DOHH2 (cell line): ENCODE measurements around the gene IFRD1.

ENCODE experiments used
- H3F3A ChIP-seq: fragments of 200-600 bp; sonication (generic), shearing (Covaris generic); 2 replicates; pipeline ENCODE4 v1.6.0; 2016; ENCODE audit warnings: antibody characterized with exemption, mild to moderate bottlenecking; ENCODE audit not compliant: control insufficient read depth, insufficient read depth
- H3K27ac ChIP-seq: fragments of 200-600 bp; sonication (generic); 2 replicates; pipeline ENCODE4 v1.5.1; 2014; ENCODE audit warnings: low read depth, mild to moderate bottlenecking, low read length, moderate library complexity
- H3K27me3 ChIP-seq: fragments of 200-600 bp; sonication (generic); 2 replicates; pipeline ENCODE4 v1.6.1; 2014; ENCODE audit warnings: mild to moderate bottlenecking, low read length, mixed read lengths; ENCODE audit not compliant: control insufficient read depth
- H3K36me3 ChIP-seq: fragments of 200-600 bp; sonication (generic); 2 replicates; pipeline ENCODE4 v1.6.1; 2014; ENCODE audit warnings: mild to moderate bottlenecking, low read length, moderate library complexity, mixed read lengths; ENCODE audit not compliant: control insufficient read depth
- H3K4me1 ChIP-seq: fragments of 200-600 bp; sonication (generic); 2 replicates; pipeline ENCODE4 v1.6.1; 2014; ENCODE audit warnings: mild to moderate bottlenecking, low read length, mixed read lengths; ENCODE audit not compliant: control insufficient read depth
- H3K4me2 ChIP-seq: fragments of 200-600 bp; sonication (generic); 2 replicates; pipeline ENCODE4 v1.6.0; 2014; ENCODE audit warnings: mild to moderate bottlenecking, low read length, moderate library complexity
- H3K4me3 ChIP-seq: fragments of 200-600 bp; sonication (generic); 2 replicates; pipeline ENCODE4 v1.5.1; 2014; ENCODE audit warnings: mild to moderate bottlenecking, low read length, mixed read lengths
- H3K79me2 ChIP-seq: fragments of 200-600 bp; sonication (generic); 2 replicates; pipeline ENCODE4 v1.6.1; 2014; ENCODE audit warnings: mild to moderate bottlenecking, low read length, mixed read lengths; ENCODE audit not compliant: control insufficient read depth
- H3K9me2 ChIP-seq: fragments of 200-600 bp; sonication (generic); replicated peaks from 2 replicates; pipeline ENCODE4 v1.6.1; 2014; ENCODE audit warnings: mild to moderate bottlenecking, low read length, mixed read lengths; ENCODE audit not compliant: control insufficient read depth
- H3K9me3 ChIP-seq: fragments of 200-600 bp; sonication (generic); 2 replicates; pipeline ENCODE4 v1.6.1; 2014; ENCODE audit warnings: antibody characterized with exemption, low read length, mixed read lengths; ENCODE audit not compliant: control insufficient read depth, insufficient read depth
- H4K20me1 ChIP-seq: fragments of 200-600 bp; sonication (generic); 2 replicates; pipeline ENCODE4 v1.6.0; 2014; ENCODE audit warnings: low read depth, mild to moderate bottlenecking, antibody characterized with exemption, low read length, moderate library complexity; ENCODE audit not compliant: control insufficient read depth, insufficient read depth
- CTCF ChIP-seq: fragments of 200-600 bp; sonication (generic); IDR thresholded peaks from one replicate; pipeline ENCODE4 v1.5.1; 2014; ENCODE audit warnings: antibody characterized with exemption, mild to moderate bottlenecking, low read depth, low read length; ENCODE audit not compliant: poor library complexity, severe bottlenecking
- EZH2phosphoT487 ChIP-seq: fragments of 200-600 bp; sonication (generic); IDR thresholded peaks from 2 replicates; pipeline ENCODE4 v1.6.1; 2017; ENCODE audit warnings: borderline replicate concordance, mild to moderate bottlenecking, antibody characterized with exemption, low read length, moderate library complexity, mixed read lengths

IFRD1 gene

DNA sequence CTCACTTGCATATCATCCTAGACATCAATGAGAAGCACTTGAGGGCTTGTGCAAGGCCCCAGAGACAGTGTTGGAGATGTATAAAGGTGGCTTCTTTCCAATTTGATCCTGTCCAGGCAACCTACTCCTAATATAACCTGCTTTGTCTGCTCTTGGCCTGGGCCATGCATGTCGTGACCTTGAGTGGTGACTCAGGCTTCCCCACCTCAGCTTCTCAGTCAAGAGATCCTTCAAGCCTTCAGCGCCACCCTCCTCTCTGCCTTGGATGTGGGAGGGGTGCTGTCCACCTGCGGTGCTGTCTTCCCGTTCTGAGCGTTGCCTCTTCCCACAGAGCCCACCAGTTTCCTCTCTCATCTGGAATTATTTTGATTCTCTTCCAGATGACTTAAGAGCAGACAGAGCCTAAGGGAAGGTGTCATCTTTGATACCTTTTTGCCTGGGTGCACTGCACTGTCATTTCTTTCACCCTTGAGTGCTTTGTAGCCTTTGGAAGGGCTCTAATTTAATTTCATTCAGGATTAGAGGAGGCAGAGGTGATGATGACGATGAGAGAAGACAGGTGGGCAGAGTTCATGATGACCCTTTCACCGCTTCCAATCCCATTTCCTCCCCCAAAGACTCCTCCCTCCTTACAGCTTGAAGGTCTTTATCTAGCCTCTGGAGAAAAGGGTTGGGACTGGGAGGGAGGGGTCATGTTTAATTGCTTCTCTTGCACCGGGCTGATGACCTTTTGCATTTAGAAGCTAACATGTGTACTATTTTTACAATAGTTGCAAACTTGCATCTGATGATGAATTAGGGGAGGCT lies 37.4 kb downstream of the IFRD1 start:
- H3K4me2 ChIP-seq = no peak overlapping the region
- no peaks in the 10 kb centered on the region for H3K27me3 ChIP-seq
- H3K9me3 ChIP-seq = no peaks in the 10 kb centered on the region
- peaks cover 6% of the 10 kb centered on the region; the same call in 1 of the 2 replicates for H3K4me1 ChIP-seq
- H3K79me2 ChIP-seq = no peaks in the 10 kb centered on the region
- no peak overlapping the region for H3K4me3 ChIP-seq
- H3K36me3 ChIP-seq = no peaks in the 10 kb centered on the region
- H4K20me1 ChIP-seq = no peaks in the 10 kb centered on the region; the same call in 1 of the 2 replicates
- no peak overlapping the region for H3K27ac ChIP-seq
- no peaks in the 10 kb centered on the region for H3F3A ChIP-seq
- no peaks in the 10 kb centered on the region for H3K9me2 ChIP-seq
- TF ChIP-seq CTCF (no peak), EZH2phosphoT487 (no peak)

- H3K27ac ChIP-seq = no peak overlapping the region
- H3K4me3 ChIP-seq = no peak overlapping the region
- no peaks in the 10 kb centered on the region for H3K9me3 ChIP-seq
- H3K9me2 ChIP-seq = no peaks in the 10 kb centered on the region
- H3K27me3 ChIP-seq = no peaks in the 10 kb centered on the region
- TF ChIP-seq EZH2phosphoT487 = no peak
- no peak for TF ChIP-seq CTCF
- H3K4me1 ChIP-seq = peaks cover 8% of the 10 kb centered on the region
- no peaks in the 10 kb centered on the region for H3K36me3 ChIP-seq
- H3F3A ChIP-seq = no peaks in the 10 kb centered on the region
- no peaks in the 10 kb centered on the region; the same call in 1 of the 2 replicates for H4K20me1 ChIP-seq
- no peak overlapping the region for H3K4me2 ChIP-seq
- H3K79me2 ChIP-seq = no peaks in the 10 kb centered on the region
Measured at GRCh38 chr7:112488264-112488552, 37.9 kb downstream of the IFRD1 start.

DNA sequence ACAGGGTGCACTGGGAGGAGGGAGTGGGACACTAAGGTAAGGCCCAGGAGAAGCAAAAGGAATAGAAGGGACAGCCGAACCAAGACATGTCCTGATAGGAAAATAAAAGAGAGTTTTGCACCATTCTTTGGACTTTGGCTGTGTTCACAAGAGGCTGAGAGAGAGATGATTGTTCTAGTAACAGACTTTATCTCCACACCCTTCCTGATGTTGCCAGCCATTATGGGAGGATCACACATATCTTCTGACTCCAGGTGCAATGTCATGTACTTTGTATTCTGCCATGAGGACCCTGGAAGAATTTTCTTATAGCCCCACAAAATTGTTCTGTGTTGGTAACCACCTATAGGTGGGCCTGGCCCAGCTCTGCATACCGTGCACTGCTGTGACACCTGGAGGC lies 41.9 kb downstream of the IFRD1 start:
- no peak overlapping the region for H3K4me2 ChIP-seq
- H4K20me1 ChIP-seq = no peaks in the 10 kb centered on the region
- H3K9me3 ChIP-seq = no peaks in the 10 kb centered on the region
- H3K36me3 ChIP-seq = no peaks in the 10 kb centered on the region
- peaks cover 5% of the 10 kb centered on the region for H3K4me1 ChIP-seq
- no peak for TF ChIP-seq EZH2phosphoT487
- no peak for TF ChIP-seq CTCF
- H3K4me3 ChIP-seq = no peak overlapping the region
- no peak overlapping the region for H3K27ac ChIP-seq
- no peaks in the 10 kb centered on the region for H3K9me2 ChIP-seq
- H3K27me3 ChIP-seq = 0 out of 2 replicates have a peak, but pooled peaks cover 4% of the 10 kb centered on the region
- H3F3A ChIP-seq = no peaks in the 10 kb centered on the region
- H3K79me2 ChIP-seq = no peaks in the 10 kb centered on the region
